Activated naive CD8-positive, alpha-beta T cell treated with anti-CD3 and anti-CD28 coated beads for 36 hours (primary cell): ENCODE data around the gene DCDC1. TPM values are rescaled to one million over a fixed set of nuclear protein-coding genes. Genes with fewer than 3 reads are reported as not detected.

Source experiments
- DNase-seq: peaks from one replicate; pipeline ENCODE4 v3.0.0; 2021
- H3K27ac Mint-ChIP-seq: one replicate; pipeline ENCODE4 v1.8.0; 2022; ENCODE audit warnings: mild to moderate bottlenecking, moderate library complexity, mixed read lengths
- H3K27me3 Mint-ChIP-seq: one replicate; pipeline ENCODE4 v1.8.0; 2022; ENCODE audit warnings: mild to moderate bottlenecking, mixed read lengths
- H3K36me3 Mint-ChIP-seq: one replicate; pipeline ENCODE4 v1.8.0; 2021; ENCODE audit warnings: mild to moderate bottlenecking, mixed read lengths
- H3K4me1 Mint-ChIP-seq: one replicate; pipeline ENCODE4 v1.8.0; 2021; ENCODE audit warnings: mixed read lengths
- H3K4me3 Mint-ChIP-seq: one replicate; pipeline ENCODE4 v1.8.0; 2022; ENCODE audit warnings: mild to moderate bottlenecking, moderate library complexity, mixed read lengths
- H3K9me3 Mint-ChIP-seq: one replicate; pipeline ENCODE4 v1.8.0; 2022; ENCODE audit warnings: mixed read lengths
- total RNA-seq, 2 experiments: library from RNA; stranded (reverse); gene quantifications; one replicate each; pipeline ENCODE4 v1.2.3, GENCODE V29; 2021

DCDC1 gene
- total RNA-seq, 2 experiments from 2014 or later, result 0.14 to 0.36 TPM

- H3K9me3 Mint-ChIP-seq, result peaks cover 19% of the 10 kb centered on the region
- H3K27ac Mint-ChIP-seq, result no peak overlapping the region
- no peaks in the 10 kb centered on the region for H3K36me3 Mint-ChIP-seq
- DNase-seq, result no peak
- no peak overlapping the region for H3K4me3 Mint-ChIP-seq
- H3K4me1 Mint-ChIP-seq, result no peaks in the 10 kb centered on the region
- H3K27me3 Mint-ChIP-seq, result peaks cover 3% of the 10 kb centered on the region
These were observed 319.3 kb downstream of the DCDC1 start for GRCh38 chr11:31050061-31050765.

GRCh38 chr11:31045335-31045734, 324.2 kb downstream of the DCDC1 start:
- Mint-ChIP-seq H3K36me3 (no peaks in the 10 kb centered on the region), H3K4me3 (no peak overlapping the region), H3K27ac (no peak overlapping the region), H3K4me1 (no peaks in the 10 kb centered on the region), H3K27me3 (peaks cover 3% of the 10 kb centered on the region), H3K9me3 (no peaks in the 10 kb centered on the region)
- no peak for DNase-seq

- Mint-ChIP-seq H3K9me3 (no peaks in the 10 kb centered on the region), H3K27me3 (no peaks in the 10 kb centered on the region), H3K4me3 (no peak overlapping the region), H3K36me3 (no peaks in the 10 kb centered on the region), H3K4me1 (no peaks in the 10 kb centered on the region), H3K27ac (no peak overlapping the region)
- DNase-seq, result no peak
These were observed 339.3 kb downstream of the DCDC1 start for GRCh38 chr11:31030138-31030792.

- H3K4me1 Mint-ChIP-seq, result no peaks in the 10 kb centered on the region
- H3K36me3 Mint-ChIP-seq, result no peaks in the 10 kb centered on the region
- DNase-seq, result no peak
- H3K27me3 Mint-ChIP-seq, result no peaks in the 10 kb centered on the region
- H3K4me3 Mint-ChIP-seq, result no peak overlapping the region
- no peaks in the 10 kb centered on the region for H3K9me3 Mint-ChIP-seq
- no peak overlapping the region for H3K27ac Mint-ChIP-seq
These were observed 343.2 kb downstream of the DCDC1 start for GRCh38 chr11:31026315-31026714.

GRCh38 chr11:31022080-31022479, 347.5 kb downstream of the DCDC1 start:
- Mint-ChIP-seq H3K9me3 (no peaks in the 10 kb centered on the region), H3K4me1 (no peaks in the 10 kb centered on the region), H3K27me3 (no peaks in the 10 kb centered on the region), H3K36me3 (no peaks in the 10 kb centered on the region), H3K27ac (no peak overlapping the region), H3K4me3 (no peak overlapping the region)
- no peak for DNase-seq

- Mint-ChIP-seq H3K27ac (no peak overlapping the region), H3K4me3 (no peak overlapping the region), H3K9me3 (no peaks in the 10 kb centered on the region), H3K27me3 (no peaks in the 10 kb centered on the region), H3K36me3 (no peaks in the 10 kb centered on the region), H3K4me1 (no peaks in the 10 kb centered on the region)
- DNase-seq, result no peak
These were observed 349.8 kb downstream of the DCDC1 start for GRCh38 chr11:31019786-31020185.

- Mint-ChIP-seq H3K9me3 (no peaks in the 10 kb centered on the region), H3K36me3 (no peaks in the 10 kb centered on the region), H3K4me3 (no peak overlapping the region), H3K27ac (no peak overlapping the region), H3K4me1 (no peaks in the 10 kb centered on the region), H3K27me3 (no peaks in the 10 kb centered on the region)
- no peak for DNase-seq
These were observed 364.3 kb downstream of the DCDC1 start for GRCh38 chr11:31005202-31005601.

- Mint-ChIP-seq H3K4me3 (no peak overlapping the region), H3K27ac (no peak overlapping the region), H3K4me1 (no peaks in the 10 kb centered on the region), H3K9me3 (no peaks in the 10 kb centered on the region), H3K27me3 (no peaks in the 10 kb centered on the region), H3K36me3 (no peaks in the 10 kb centered on the region)
- DNase-seq, result no peak
These were observed 368.1 kb downstream of the DCDC1 start for GRCh38 chr11:31001427-31001826.

GRCh38 chr11:31000381-31000780, 369.2 kb downstream of the DCDC1 start:
- Mint-ChIP-seq H3K36me3 (no peaks in the 10 kb centered on the region), H3K27me3 (no peaks in the 10 kb centered on the region), H3K27ac (no peak overlapping the region), H3K4me1 (no peaks in the 10 kb centered on the region), H3K4me3 (no peak overlapping the region), H3K9me3 (no peaks in the 10 kb centered on the region)
- DNase-seq, result no peak

- H3K9me3 Mint-ChIP-seq, result no peaks in the 10 kb centered on the region
- H3K27me3 Mint-ChIP-seq, result no peaks in the 10 kb centered on the region
- no peak overlapping the region for H3K27ac Mint-ChIP-seq
- no peaks in the 10 kb centered on the region for H3K4me1 Mint-ChIP-seq
- DNase-seq, result peak; percentile 2
- no peak overlapping the region for H3K4me3 Mint-ChIP-seq
- no peaks in the 10 kb centered on the region for H3K36me3 Mint-ChIP-seq
These were observed 377.1 kb downstream of the DCDC1 start for GRCh38 chr11:30992513-30992849.

GRCh38 chr11:30991802-30992512, 377.6 kb downstream of the DCDC1 start:
- no peaks in the 10 kb centered on the region for H3K9me3 Mint-ChIP-seq
- H3K4me1 Mint-ChIP-seq, result no peaks in the 10 kb centered on the region
- no peaks in the 10 kb centered on the region for H3K36me3 Mint-ChIP-seq

GRCh38 chr11:30991376-30991775, 378.2 kb downstream of the DCDC1 start:
- no peaks in the 10 kb centered on the region for H3K27me3 Mint-ChIP-seq

More at GRCh38 chr11:30991802-30992512, 377.6 kb downstream of the DCDC1 start:
- Mint-ChIP-seq H3K27ac (no peak overlapping the region), H3K4me3 (no peak overlapping the region), H3K27me3 (no peaks in the 10 kb centered on the region)
- no peak for DNase-seq

GRCh38 chr11:30990625-30991296, 378.8 kb downstream of the DCDC1 start:
- no peak for DNase-seq
- Mint-ChIP-seq H3K36me3 (no peaks in the 10 kb centered on the region), H3K9me3 (no peaks in the 10 kb centered on the region), H3K4me1 (no peaks in the 10 kb centered on the region), H3K4me3 (no peak overlapping the region), H3K27ac (no peak overlapping the region), H3K27me3 (no peaks in the 10 kb centered on the region)

More at GRCh38 chr11:30991376-30991775, 378.2 kb downstream of the DCDC1 start:
- no peaks in the 10 kb centered on the region for H3K4me1 Mint-ChIP-seq
- DNase-seq, result no peak
- H3K27ac Mint-ChIP-seq, result no peak overlapping the region
- H3K9me3 Mint-ChIP-seq, result no peaks in the 10 kb centered on the region
- no peak overlapping the region for H3K4me3 Mint-ChIP-seq
- no peaks in the 10 kb centered on the region for H3K36me3 Mint-ChIP-seq

GRCh38 chr11:30987819-30988218, 381.7 kb downstream of the DCDC1 start:
- no peaks in the 10 kb centered on the region for H3K4me1 Mint-ChIP-seq
- no peaks in the 10 kb centered on the region for H3K36me3 Mint-ChIP-seq
- H3K9me3 Mint-ChIP-seq, result no peaks in the 10 kb centered on the region
- no peak for DNase-seq
- H3K4me3 Mint-ChIP-seq, result no peak overlapping the region
- H3K27ac Mint-ChIP-seq, result no peak overlapping the region
- H3K27me3 Mint-ChIP-seq, result no peaks in the 10 kb centered on the region

- no peak overlapping the region for H3K27ac Mint-ChIP-seq
- H3K4me1 Mint-ChIP-seq, result no peaks in the 10 kb centered on the region
- no peaks in the 10 kb centered on the region for H3K36me3 Mint-ChIP-seq
- no peaks in the 10 kb centered on the region for H3K27me3 Mint-ChIP-seq
- no peaks in the 10 kb centered on the region for H3K9me3 Mint-ChIP-seq
- no peak overlapping the region for H3K4me3 Mint-ChIP-seq
- no peak for DNase-seq
These were observed 384.0 kb downstream of the DCDC1 start for GRCh38 chr11:30985536-30985935.
